HepG2 (cell line): Measurements from ENCODE around the gene AGBL2. TPM values are rescaled to one million over a fixed set of nuclear protein-coding genes. Genes with fewer than 3 reads are reported as not detected.
"Not testable (repeated sequence)": the region's sequence is repeated elsewhere in the genome, so short reads cannot be mapped to it uniquely, and the experiment has no call there.

ENCODE experiments used
- ATAC-seq: fragments of 200-7000 bp; cut with Tn5 transposase; 3 replicates; pipeline ENCODE4 v1.9.1; 2020; ENCODE audit warnings: mild to moderate bottlenecking, moderate library complexity
- BruUV-seq: library from RNA; stranded (reverse); fragments of 400-500 nt; replicated peaks from 2 replicates; lab custom pipeline; 2021; lab: Mats Ljungman, UMichigan
- CTCF ChIA-PET: fragments of 300-600 bp; formaldehyde crosslinking; extraction: SDS; loops from one replicate; lab custom pipeline; 2021; ENCODE audit warnings: low total read pairs, inconsistent platforms, low intra/inter-chr PET ratio; lab: Yijun Ruan, JAX
- POLR2A ChIA-PET: fragments of 350-600 bp; sonication (Branson Sonifier 250); formaldehyde crosslinking; loops from one replicate; lab custom pipeline; 2020; ENCODE audit warnings: antibody characterized with exemption, inconsistent platforms; lab: Yijun Ruan, JAX
- DNase-seq: peaks from one replicate; pipeline ENCODE4 v3.0.0-alpha.2; 2015; ENCODE audit warnings: low spot score
- FAIRE-seq: peaks from 3 replicates; lab custom pipeline; 2011; peaks lifted over from hg19 to GRCh38; lab: Jason Lieb, UNC
- H2AFZ ChIP-seq: one replicate; pipeline ENCODE4 v1.6.1; 2011; ENCODE audit warnings: low read length, inconsistent platforms
- H3K27ac ChIP-seq: fragments of 300-600 bp; 3 replicates; pipeline ENCODE4 v1.8.0; 2011; ENCODE audit warnings: mixed run types, mild to moderate bottlenecking, mixed read lengths, low read length, inconsistent platforms; ENCODE audit not compliant: insufficient read depth; ENCODE audit errors: extremely low read length
- H3K27me3 ChIP-seq, 2 experiments: fragments of 200-600 bp in 1 of 2; 2 replicates in 1 of 2; 3 replicates in 1 of 2; pipeline versions ENCODE4 v1.6.0 to v1.8.0; 2011; ENCODE audit warnings: low read length in 2 of 2, mild to moderate bottlenecking in 2 of 2, moderate library complexity in 2 of 2, inconsistent platforms in 1 of 2; ENCODE audit not compliant: insufficient read depth in 2 of 2, control insufficient read depth in 1 of 2
- H3K36me3 ChIP-seq, 2 experiments: fragments of 200-600 bp in 1 of 2; replicated peaks in 1 of 2; 2 replicates in 1 of 2; 3 replicates in 1 of 2; pipeline versions ENCODE4 v1.5.1 to v1.8.0; 2011; ENCODE audit warnings: low read length in 2 of 2, inconsistent platforms in 1 of 2; ENCODE audit not compliant: insufficient read depth in 2 of 2, control insufficient read depth in 1 of 2
- H3K4me1 ChIP-seq: 2 replicates; pipeline ENCODE4 v1.5.1; 2012; ENCODE audit warnings: low read length, inconsistent platforms; ENCODE audit not compliant: insufficient read depth
- H3K4me2 ChIP-seq: 2 replicates; pipeline ENCODE4 v1.6.0; 2011; ENCODE audit warnings: low read depth, low read length, inconsistent platforms
- H3K4me3 ChIP-seq, 3 experiments: fragments of 200-600 bp in 1 of 3; sonication (generic), shearing (Covaris generic) in 1 of 3; replicated peaks in 1 of 3; 2 replicates each; pipeline ENCODE4 v1.5.1; 2011 to 2016; ENCODE audit warnings: low read length in 3 of 3, inconsistent platforms in 2 of 3, low read depth in 2 of 3, mild to moderate bottlenecking in 2 of 3, control low read depth in 1 of 3, mixed read lengths in 1 of 3; ENCODE audit not compliant: insufficient read depth in 1 of 3
- H3K79me2 ChIP-seq: one replicate; pipeline ENCODE4 v1.6.1; 2011; ENCODE audit warnings: low read length, inconsistent platforms; ENCODE audit not compliant: insufficient read depth
- H3K9ac ChIP-seq: 2 replicates; pipeline ENCODE4 v1.6.0; 2011; ENCODE audit warnings: mild to moderate bottlenecking, low read depth, low read length, inconsistent platforms; ENCODE audit not compliant: insufficient read depth
- H3K9me3 ChIP-seq: 2 replicates; pipeline ENCODE4 v1.5.1; 2012; ENCODE audit warnings: mild to moderate bottlenecking, low read length
- H4K20me1 ChIP-seq: 2 replicates; pipeline ENCODE4 v1.6.0; 2011; ENCODE audit warnings: inconsistent platforms, mild to moderate bottlenecking, low read length, moderate library complexity; ENCODE audit not compliant: insufficient read depth
- CBX5 ChIP-seq: sonication (generic); formaldehyde crosslinking; IDR thresholded peaks from 2 replicates; pipeline ENCODE4 v1.4.0; 2020; ENCODE audit warnings: missing genetic modification reagents, borderline replicate concordance
- HMG20A ChIP-seq: IDR thresholded peaks from 2 replicates; pipeline ENCODE4 v1.6.1; 2016; ENCODE audit warnings: borderline replicate concordance
- HOMEZ ChIP-seq: IDR thresholded peaks from 2 replicates; pipeline ENCODE4 v1.6.1; 2016; ENCODE audit warnings: low read depth
- JUN ChIP-seq: sonication (generic); formaldehyde crosslinking; IDR thresholded peaks from 2 replicates; pipeline ENCODE4 v1.4.0; 2020; ENCODE audit warnings: mild to moderate bottlenecking, missing genetic modification reagents
- MAX ChIP-seq: IDR thresholded peaks from 2 replicates; pipeline ENCODE4 v1.6.1; 2012; ENCODE audit warnings: inconsistent platforms
- NFATC3 ChIP-seq: sonication (generic); formaldehyde crosslinking; IDR thresholded peaks from 2 replicates; pipeline ENCODE4 v1.5.1; 2020; ENCODE audit warnings: mild to moderate bottlenecking, missing genetic modification reagents
- NFYB ChIP-seq: sonication (generic); formaldehyde crosslinking; IDR thresholded peaks from 2 replicates; pipeline ENCODE4 v1.4.0; 2020; ENCODE audit warnings: missing genetic modification reagents
- PITX1 ChIP-seq: sonication (generic); formaldehyde crosslinking; IDR thresholded peaks from 2 replicates; pipeline ENCODE4 v1.5.1; 2020; ENCODE audit warnings: mild to moderate bottlenecking, missing genetic modification reagents
- TP53 ChIP-seq: sonication (generic); formaldehyde crosslinking; conservative IDR thresholded peaks from 2 replicates; pipeline ENCODE4 v1.4.0; 2020; ENCODE audit warnings: missing genetic modification reagents
- ZBTB38 ChIP-seq: sonication (generic); formaldehyde crosslinking; IDR thresholded peaks from 2 replicates; pipeline ENCODE4 v1.5.1; 2020; ENCODE audit warnings: mild to moderate bottlenecking, missing genetic modification reagents
- ZFP36 ChIP-seq: fragments of 150-350 bp; IDR thresholded peaks from 2 replicates; pipeline ENCODE4 v1.6.1; 2018; ENCODE audit warnings: borderline replicate concordance, low read length, low read depth; ENCODE audit not compliant: partially characterized antibody
- ZMYM4 ChIP-seq: sonication (generic); formaldehyde crosslinking; IDR thresholded peaks from 2 replicates; pipeline ENCODE4 v1.8.1; 2023; ENCODE audit warnings: mild to moderate bottlenecking, missing genetic modification reagents
- ZNF234 ChIP-seq: sonication (generic); formaldehyde crosslinking; conservative IDR thresholded peaks from 2 replicates; pipeline ENCODE4 v1.5.1; 2020; ENCODE audit warnings: mild to moderate bottlenecking, missing genetic modification reagents
- ZNF501 ChIP-seq: sonication (generic); formaldehyde crosslinking; IDR thresholded peaks from 2 replicates; pipeline ENCODE4 v1.5.1; 2020; ENCODE audit warnings: mild to moderate bottlenecking, moderate library complexity, missing genetic modification reagents
- ZNF552 ChIP-seq: sonication (generic); formaldehyde crosslinking; IDR thresholded peaks from 2 replicates; pipeline ENCODE4 v1.9.0; 2022; ENCODE audit warnings: missing genetic modification reagents, mild to moderate bottlenecking, borderline replicate concordance
- ZNF567 ChIP-seq: sonication (generic); formaldehyde crosslinking; IDR thresholded peaks from 2 replicates; pipeline ENCODE4 v1.8.1; 2023; ENCODE audit warnings: mild to moderate bottlenecking, missing genetic modification reagents, borderline replicate concordance
- WGBS: methylation state at CpG from one replicate; pipeline ENCODE4 v1.1.6; 2017; ENCODE audit warnings: low lambda C conversion rate; 5-methylcytosine and 5-hydroxymethylcytosine counted together
- in situ Hi-C: cut with HindIII; loops from 2 replicates; pipeline ENCODE4 v1.10.0; 2017; ENCODE audit warnings: low pct_unique_long_range_greater_than_20kb; ENCODE audit not compliant: extremely low pct_ligation_motif_present
- intact Hi-C: fragments of 100-400 bp; cut with micrococcal nuclease; formaldehyde crosslinking; loops from one replicate; pipeline ENCODE4 v1.10.0; 2022; ENCODE audit not compliant: unreplicated experiment
- polyA plus RNA-seq, 8 experiments: library from polyadenylated mRNA; depleted of rRNA in 3 of 8; stranded (reverse) in 7 of 8; unstranded in 1 of 8; fragments of >200 nt; fragmentation: Illumina TruSeq in 4 of 8; extraction: Trizol in 4 of 8; gene quantifications; 2 replicates each; pipeline versions ENCODE4 v1.2.1 to v1.2.3, GENCODE V29; 2011 to 2016; ENCODE audit warnings: low read depth in 4 of 8, missing spikeins in 1 of 8, mixed read lengths in 1 of 8; ENCODE audit not compliant: insufficient read depth in 1 of 8
- total RNA-seq, 5 experiments: library from RNA; depleted of rRNA; stranded (reverse); fragments of >200 nt; fragmentation: Illumina TruSeq; extraction: Trizol; gene quantifications; 2 replicates each; pipeline ENCODE4 v1.2.3, GENCODE V29; 2016; ENCODE audit warnings: low read depth in 1 of 5

The AGBL2 gene
- total and polyA plus RNA-seq, 2 of the 13 experiments (the other 11 are each of a cell fraction or from before 2014, with no cell fraction given), result 1.6 to 5.7 TPM

GRCh38 chr11:47636331-47636730, 78.8 kb downstream of the AGBL2 start:
- WGBS, result 97% methylated on average over 11 of the region's 11 CpGs
- BruUV-seq, CTCF ChIA-PET, H3K27me3 ChIP-seq, H4K20me1 ChIP-seq, H3K4me2 ChIP-seq, H3K9me3 ChIP-seq, H3K27ac ChIP-seq, POLR2A ChIA-PET, in situ Hi-C loops, ATAC-seq, FAIRE-seq, DNase-seq, H2AFZ ChIP-seq, H3K4me3 ChIP-seq, intact Hi-C loops, H3K9ac ChIP-seq: not testable (repeated sequence)
- H3K4me1 ChIP-seq, result peaks cover 23% of the 10 kb centered on the region
- H3K79me2 ChIP-seq, result peaks cover 26% of the 10 kb centered on the region
- peaks cover 18 to 52% of the 10 kb centered on the region in 2 experiments; a peak in 4 of 5 replicates for H3K36me3 ChIP-seq

- H3K4me2 ChIP-seq, result no peak overlapping the region
- in situ Hi-C loops, result no loop called here
- no peak overlapping the region for H3K4me3 ChIP-seq
- POLR2A ChIA-PET, result no interaction called here
- intact Hi-C loops, result no loop called here
- CTCF ChIA-PET, result no interaction called here
- H2AFZ ChIP-seq, result no peak overlapping the region
- no peaks in the 10 kb centered on the region for H3K9me3 ChIP-seq
- DNase-seq (no peak), ATAC-seq (no peak), FAIRE-seq (no peak)
- no peaks in the 10 kb centered on the region for H3K4me1 ChIP-seq
- no peaks in the 10 kb centered on the region for H3K27me3 ChIP-seq
- H3K9ac ChIP-seq, result no peak overlapping the region
- no peak overlapping the region for H3K27ac ChIP-seq
- 93% methylated on average over 5 of the region's 5 CpGs for WGBS
- H4K20me1 ChIP-seq, result no peaks in the 10 kb centered on the region
- peaks cover 24 to 63% of the 10 kb centered on the region in 2 experiments; a peak in 4 of 5 replicates for H3K36me3 ChIP-seq
- TSS peak; percentile 18 for BruUV-seq
- no peaks in the 10 kb centered on the region for H3K79me2 ChIP-seq
- TF ChIP-seq NFYB (CRISPR knock-in tag) (no peak), HMG20A (CRISPR knock-in tag) (no peak), PITX1 (CRISPR knock-in tag) (no peak), MAX (no peak), HOMEZ (CRISPR knock-in tag) (no peak), JUN (CRISPR knock-in tag) (no peak), ZNF234 (no peak), ZNF501 (CRISPR knock-in tag) (no peak), ZNF552 (CRISPR knock-in tag) (no peak), CBX5 (CRISPR knock-in tag) (no peak), ZNF567 (CRISPR knock-in tag) (no peak), TP53 (CRISPR knock-in tag) (no peak), ZMYM4 (CRISPR knock-in tag) (no peak), ZBTB38 (no peak), ZFP36 (no peak), NFATC3 (no peak)
Measured at GRCh38 chr11:47631473-47631872, 83.7 kb downstream of the AGBL2 start.
